ENCODE measurements around the gene PXYLP1. TPM values are rescaled to one million over a fixed set of nuclear protein-coding genes. Genes with fewer than 3 reads are reported as not detected.
A peak's percentile ranks its signal among the peaks of the same experiment; 100 is the strongest.

PXYLP1 gene
- total and polyA plus RNA-seq, 9 of the 15 experiments (the other 6 are each of a cell fraction or from before 2014, with no cell fraction given): 0.80 to 2.9 (median 1.3) TPM

DNA sequence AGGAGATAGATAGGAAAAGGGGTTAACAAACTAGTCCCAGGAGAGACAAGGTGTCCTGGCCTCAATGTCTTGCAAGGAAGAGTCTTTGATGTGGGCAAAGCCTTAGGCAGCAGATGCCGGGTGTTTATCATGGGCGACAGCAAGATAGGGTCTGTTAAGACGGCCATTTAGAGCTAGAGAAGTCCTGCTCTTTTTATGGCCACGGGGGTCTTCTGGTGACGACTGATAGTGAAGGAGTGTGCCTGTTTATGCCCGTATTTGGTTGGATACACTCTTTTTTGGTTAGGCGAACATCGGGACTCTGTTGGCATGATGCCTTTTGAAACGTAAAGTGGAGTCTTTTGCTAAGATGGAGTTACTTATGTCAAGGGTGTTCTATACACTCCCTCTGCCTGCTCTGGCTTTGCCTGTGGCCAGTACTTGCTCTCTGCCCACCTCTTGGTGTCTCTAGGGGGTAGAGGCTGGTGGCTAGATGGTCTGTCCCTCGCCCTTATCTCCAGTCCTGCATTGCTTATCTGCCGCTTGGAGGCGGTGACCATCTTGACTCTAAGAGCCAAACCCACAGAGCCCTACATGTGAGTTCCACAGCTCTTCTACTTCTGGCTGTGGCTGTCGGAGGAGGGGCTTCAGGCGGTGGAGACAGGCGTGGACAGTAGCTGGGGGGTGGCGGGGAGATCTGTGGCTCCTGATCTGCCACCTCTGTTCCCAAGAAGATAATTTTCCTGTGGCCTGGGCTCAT lies 80.9 kb downstream of the PXYLP1 start (continued):
- TF ChIP-seq, protein P1, sequence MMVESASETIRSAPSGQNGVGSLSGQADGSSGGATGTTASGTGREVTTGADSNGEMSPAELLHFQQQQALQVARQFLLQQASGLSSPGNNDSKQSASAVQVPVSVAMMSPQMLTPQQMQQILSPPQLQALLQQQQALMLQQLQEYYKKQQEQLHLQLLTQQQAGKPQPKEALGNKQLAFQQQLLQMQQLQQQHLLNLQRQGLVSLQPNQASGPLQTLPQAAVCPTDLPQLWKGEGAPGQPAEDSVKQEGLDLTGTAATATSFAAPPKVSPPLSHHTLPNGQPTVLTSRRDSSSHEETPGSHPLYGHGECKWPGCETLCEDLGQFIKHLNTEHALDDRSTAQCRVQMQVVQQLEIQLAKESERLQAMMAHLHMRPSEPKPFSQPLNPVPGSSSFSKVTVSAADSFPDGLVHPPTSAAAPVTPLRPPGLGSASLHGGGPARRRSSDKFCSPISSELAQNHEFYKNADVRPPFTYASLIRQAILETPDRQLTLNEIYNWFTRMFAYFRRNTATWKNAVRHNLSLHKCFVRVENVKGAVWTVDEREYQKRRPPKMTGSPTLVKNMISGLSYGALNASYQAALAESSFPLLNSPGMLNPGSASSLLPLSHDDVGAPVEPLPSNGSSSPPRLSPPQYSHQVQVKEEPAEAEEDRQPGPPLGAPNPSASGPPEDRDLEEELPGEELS (CRISPR knock-in tag; IDR thresholded peaks at IDR 0.05; ENCODE audit: borderline replicate concordance): no peak
- peak; percentile 61 for TF ChIP-seq CHD1 (IDR thresholded peaks at IDR 0.05; ENCODE audit: low read length)
- TF ChIP-seq, protein P2, sequence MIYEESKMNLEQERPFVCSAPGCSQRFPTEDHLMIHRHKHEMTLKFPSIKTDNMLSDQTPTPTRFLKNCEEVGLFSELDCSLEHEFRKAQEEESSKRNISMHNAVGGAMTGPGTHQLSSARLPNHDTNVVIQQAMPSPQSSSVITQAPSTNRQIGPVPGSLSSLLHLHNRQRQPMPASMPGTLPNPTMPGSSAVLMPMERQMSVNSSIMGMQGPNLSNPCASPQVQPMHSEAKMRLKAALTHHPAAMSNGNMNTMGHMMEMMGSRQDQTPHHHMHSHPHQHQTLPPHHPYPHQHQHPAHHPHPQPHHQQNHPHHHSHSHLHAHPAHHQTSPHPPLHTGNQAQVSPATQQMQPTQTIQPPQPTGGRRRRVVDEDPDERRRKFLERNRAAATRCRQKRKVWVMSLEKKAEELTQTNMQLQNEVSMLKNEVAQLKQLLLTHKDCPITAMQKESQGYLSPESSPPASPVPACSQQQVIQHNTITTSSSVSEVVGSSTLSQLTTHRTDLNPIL (CRISPR knock-in tag; IDR thresholded peaks at IDR 0.05): peak; percentile 99
- no peak for TF ChIP-seq GABPA (tag; conservative IDR thresholded peaks at IDR 0.05; ENCODE audit: low read depth)
- peak; percentile 97 for TF ChIP-seq HOXB6 (CRISPR knock-in tag; IDR thresholded peaks at IDR 0.05; ENCODE audit: borderline replicate concordance)
- no peak for TF ChIP-seq BMI1 (IDR thresholded peaks at IDR 0.05; ENCODE audit: low read length)
- TF ChIP-seq POLR2A (conservative IDR thresholded peaks at IDR 0.05): no peak
- peak; percentile 98 for TF ChIP-seq ZNF586 (CRISPR knock-in tag; conservative IDR thresholded peaks at IDR 0.05)
- peak; percentile 98 for TF ChIP-seq ZNF212 (CRISPR knock-in tag; IDR thresholded peaks at IDR 0.05)
- TF ChIP-seq MIER1 (IDR thresholded peaks at IDR 0.05; ENCODE audit: low read depth): no peak
- no peak for TF ChIP-seq PRPF4 (IDR thresholded peaks at IDR 0.05; ENCODE audit: insufficient read depth, low read depth, low read length, poor library complexity, severe bottlenecking)
- no peak for TF ChIP-seq BCOR (IDR thresholded peaks at IDR 0.05)
- peak; percentile 99 for TF ChIP-seq NFXL1 (CRISPR knock-in tag; IDR thresholded peaks at IDR 0.05)
- no peak for TF ChIP-seq BRCA1 (IDR thresholded peaks at IDR 0.05)
- no peak for TF ChIP-seq BRCA1 (CRISPR knock-in tag; IDR thresholded peaks at IDR 0.05)
- TF ChIP-seq ZNF354B (CRISPR knock-in tag; IDR thresholded peaks at IDR 0.05): peak; percentile 99

Data from K562 (cell line).